Panc1 (cell line): ENCODE measurements around the gene JSRP1.

ENCODE experiments used
- CTCF ChIP-seq: fragments of 450-650 bp; IDR thresholded peaks from 2 replicates; pipeline ENCODE4 v1.5.1; 2017; ENCODE audit warnings: mild to moderate bottlenecking
- TCF7L2 ChIP-seq: IDR thresholded peaks from 2 replicates; pipeline ENCODE4 v1.6.1; 2011; ENCODE audit warnings: mild to moderate bottlenecking, low read depth, low read length, inconsistent platforms
- TF ChIP-seq, protein P1 (sequence below), 2 experiments: IDR thresholded peaks; 2 replicates each; pipeline ENCODE4 v1.6.1; 2011 to 2012; ENCODE audit warnings: low read depth in 2 of 2, control low read depth in 1 of 2, low read length in 1 of 2, mild to moderate bottlenecking in 1 of 2, moderate library complexity in 1 of 2; ENCODE audit not compliant: insufficient read depth in 1 of 2

DNA sequence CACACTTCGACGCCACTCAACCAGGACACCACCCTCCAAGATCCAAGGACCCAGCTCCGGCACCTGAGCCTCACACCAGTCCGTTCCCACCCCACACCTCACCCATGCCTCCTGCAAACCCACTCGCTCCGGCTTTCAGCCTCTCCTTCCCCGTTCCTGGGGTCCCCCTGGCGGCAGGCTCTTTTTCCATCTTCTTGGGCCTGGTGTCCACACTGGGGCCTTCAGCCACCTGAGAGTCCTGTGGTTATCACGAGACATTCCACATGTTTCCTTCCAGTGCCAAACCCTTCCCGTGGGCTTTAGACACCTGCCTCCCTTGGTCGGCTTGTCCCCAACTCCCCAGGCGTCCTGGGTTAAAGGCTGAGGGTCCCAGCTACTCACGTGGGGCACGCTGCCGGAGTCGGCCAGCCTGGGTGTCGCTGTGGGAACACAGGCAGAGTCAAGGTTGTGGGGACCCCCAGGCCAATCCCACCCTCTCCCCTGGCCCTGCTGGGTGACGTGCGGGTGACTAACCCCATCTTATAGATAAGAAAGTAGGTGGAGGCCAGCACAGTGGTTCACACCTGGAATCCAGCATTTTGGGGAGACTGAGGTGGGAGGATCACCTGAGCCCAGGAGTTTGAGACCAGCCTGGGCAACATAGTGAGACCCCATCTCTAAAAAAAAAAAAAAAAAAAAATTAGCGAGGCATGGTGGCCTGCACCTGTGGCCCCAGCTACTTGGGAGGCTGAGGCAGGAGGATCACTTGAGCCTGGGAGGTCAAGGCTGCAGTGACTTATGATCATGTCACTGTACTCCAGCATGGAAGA, 1.9 kb downstream of the JSRP1 start:
- no peak; the same call in 1 of the 2 replicates for TF ChIP-seq CTCF
- TF ChIP-seq, protein P1, sequence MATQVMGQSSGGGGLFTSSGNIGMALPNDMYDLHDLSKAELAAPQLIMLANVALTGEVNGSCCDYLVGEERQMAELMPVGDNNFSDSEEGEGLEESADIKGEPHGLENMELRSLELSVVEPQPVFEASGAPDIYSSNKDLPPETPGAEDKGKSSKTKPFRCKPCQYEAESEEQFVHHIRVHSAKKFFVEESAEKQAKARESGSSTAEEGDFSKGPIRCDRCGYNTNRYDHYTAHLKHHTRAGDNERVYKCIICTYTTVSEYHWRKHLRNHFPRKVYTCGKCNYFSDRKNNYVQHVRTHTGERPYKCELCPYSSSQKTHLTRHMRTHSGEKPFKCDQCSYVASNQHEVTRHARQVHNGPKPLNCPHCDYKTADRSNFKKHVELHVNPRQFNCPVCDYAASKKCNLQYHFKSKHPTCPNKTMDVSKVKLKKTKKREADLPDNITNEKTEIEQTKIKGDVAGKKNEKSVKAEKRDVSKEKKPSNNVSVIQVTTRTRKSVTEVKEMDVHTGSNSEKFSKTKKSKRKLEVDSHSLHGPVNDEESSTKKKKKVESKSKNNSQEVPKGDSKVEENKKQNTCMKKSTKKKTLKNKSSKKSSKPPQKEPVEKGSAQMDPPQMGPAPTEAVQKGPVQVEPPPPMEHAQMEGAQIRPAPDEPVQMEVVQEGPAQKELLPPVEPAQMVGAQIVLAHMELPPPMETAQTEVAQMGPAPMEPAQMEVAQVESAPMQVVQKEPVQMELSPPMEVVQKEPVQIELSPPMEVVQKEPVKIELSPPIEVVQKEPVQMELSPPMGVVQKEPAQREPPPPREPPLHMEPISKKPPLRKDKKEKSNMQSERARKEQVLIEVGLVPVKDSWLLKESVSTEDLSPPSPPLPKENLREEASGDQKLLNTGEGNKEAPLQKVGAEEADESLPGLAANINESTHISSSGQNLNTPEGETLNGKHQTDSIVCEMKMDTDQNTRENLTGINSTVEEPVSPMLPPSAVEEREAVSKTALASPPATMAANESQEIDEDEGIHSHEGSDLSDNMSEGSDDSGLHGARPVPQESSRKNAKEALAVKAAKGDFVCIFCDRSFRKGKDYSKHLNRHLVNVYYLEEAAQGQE (IDR thresholded peaks at IDR 0.05; ENCODE audit: insufficient read depth in 1 of 2, low read depth in 2 of 2, low read length in 1 of 2) = no peak
- no peak for TF ChIP-seq TCF7L2
